ENCODE data around the gene ATP7B. TPM values are rescaled to one million over a fixed set of nuclear protein-coding genes. Genes with fewer than 3 reads are reported as not detected.

The ATP7B gene
- total RNA-seq, 2 experiments from 2014 or later: 0.40 to 0.76 TPM

DNA sequence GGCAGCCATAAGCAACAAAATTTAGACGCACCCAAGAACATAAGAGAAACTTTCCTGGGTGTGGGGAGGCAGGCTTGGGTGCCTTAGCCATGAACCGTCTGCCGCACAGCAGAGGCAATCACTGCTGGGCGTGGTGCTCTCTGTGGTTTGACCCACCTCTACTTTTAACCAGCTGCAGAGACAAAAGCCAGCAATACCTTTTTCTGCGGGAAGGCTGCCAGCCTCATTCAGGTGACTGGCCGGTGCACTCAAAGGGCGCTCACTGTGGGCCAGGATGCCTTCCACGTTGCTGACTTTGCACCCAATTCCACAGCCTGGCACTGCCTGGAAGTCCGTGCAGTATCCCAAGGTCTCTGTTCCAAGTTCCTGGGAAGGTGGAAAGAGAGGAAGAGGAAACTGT, 69.1 kb downstream of the ATP7B start:
- BruUV-seq (replicated peaks): no TSS peak
- H3K27ac ChIP-seq (ENCODE audit: low read depth, low read length, poor library complexity, severe bottlenecking): no peak overlapping the region
- H3K36me3 ChIP-seq (ENCODE audit: insufficient read depth, low read length): no peaks in the 10 kb centered on the region
- H3K79me2 ChIP-seq (ENCODE audit: insufficient read depth, low read depth, low read length): no peaks in the 10 kb centered on the region
- H4K20me1 ChIP-seq (ENCODE audit: insufficient read depth, low read length): no peaks in the 10 kb centered on the region
- POLR2A ChIA-PET: interaction anchor here (0.6 kb wide), 1 partner anchor 28 kb away, joined by 3 read pairs; no protein-coding TSS in a partner anchor
- no peaks in the 10 kb centered on the region for H3K9me3 ChIP-seq (ENCODE audit: low read length)
- H3K4me1 ChIP-seq (ENCODE audit: insufficient read depth, low read length, poor library complexity, severe bottlenecking): no peaks in the 10 kb centered on the region
- no peak overlapping the region for H2AFZ ChIP-seq (ENCODE audit: low read length)
- TF ChIP-seq, protein P1, sequence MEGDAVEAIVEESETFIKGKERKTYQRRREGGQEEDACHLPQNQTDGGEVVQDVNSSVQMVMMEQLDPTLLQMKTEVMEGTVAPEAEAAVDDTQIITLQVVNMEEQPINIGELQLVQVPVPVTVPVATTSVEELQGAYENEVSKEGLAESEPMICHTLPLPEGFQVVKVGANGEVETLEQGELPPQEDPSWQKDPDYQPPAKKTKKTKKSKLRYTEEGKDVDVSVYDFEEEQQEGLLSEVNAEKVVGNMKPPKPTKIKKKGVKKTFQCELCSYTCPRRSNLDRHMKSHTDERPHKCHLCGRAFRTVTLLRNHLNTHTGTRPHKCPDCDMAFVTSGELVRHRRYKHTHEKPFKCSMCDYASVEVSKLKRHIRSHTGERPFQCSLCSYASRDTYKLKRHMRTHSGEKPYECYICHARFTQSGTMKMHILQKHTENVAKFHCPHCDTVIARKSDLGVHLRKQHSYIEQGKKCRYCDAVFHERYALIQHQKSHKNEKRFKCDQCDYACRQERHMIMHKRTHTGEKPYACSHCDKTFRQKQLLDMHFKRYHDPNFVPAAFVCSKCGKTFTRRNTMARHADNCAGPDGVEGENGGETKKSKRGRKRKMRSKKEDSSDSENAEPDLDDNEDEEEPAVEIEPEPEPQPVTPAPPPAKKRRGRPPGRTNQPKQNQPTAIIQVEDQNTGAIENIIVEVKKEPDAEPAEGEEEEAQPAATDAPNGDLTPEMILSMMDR (conservative IDR thresholded peaks at IDR 0.05; ENCODE audit: low read length): no peak
- no peak for TF ChIP-seq EZH2phosphoT487 (IDR thresholded peaks at IDR 0.05; ENCODE audit: borderline replicate concordance, low read depth, low read length)
- no peak for DNase-seq (ENCODE audit: low spot score)
- intact Hi-C loops (cut with micrococcal nuclease; ENCODE audit: unreplicated experiment): no loop called here
- H3K4me2 ChIP-seq (ENCODE audit: low read length): no peak overlapping the region
- H3K4me3 ChIP-seq (ENCODE audit: low read depth, low read length, poor library complexity, severe bottlenecking): no peak overlapping the region
- H3K9me2 ChIP-seq (ENCODE audit: insufficient read depth, low read length): no peaks in the 10 kb centered on the region
- CTCF ChIA-PET (ENCODE audit: unreplicated experiment): no interaction called here

DNA sequence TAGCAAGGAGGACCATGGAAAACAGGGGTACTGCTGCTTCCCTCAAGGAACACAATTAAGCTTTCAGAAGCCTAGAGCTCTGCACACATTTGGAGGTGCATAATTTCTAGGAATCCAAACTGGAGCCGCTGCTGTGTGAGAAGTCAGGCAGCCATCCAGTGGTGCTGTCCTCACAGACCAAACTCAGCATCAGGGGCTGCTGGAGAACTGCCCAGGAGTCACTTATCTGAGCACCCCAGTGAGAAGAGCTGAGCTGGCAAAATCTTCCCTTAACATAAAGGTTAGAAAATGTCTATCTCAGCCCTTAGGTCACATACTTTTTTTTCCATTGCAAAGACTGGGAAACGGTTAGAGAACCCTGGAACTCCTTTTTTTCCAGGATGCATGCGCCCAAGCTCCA, 72.8 kb downstream of the ATP7B start:
- Histone ChIP-seq H3K4me2 (ENCODE audit: low read length) (no peak overlapping the region), H3K9me3 (ENCODE audit: low read length) (no peaks in the 10 kb centered on the region), H3K79me2 (ENCODE audit: insufficient read depth, low read depth, low read length) (no peaks in the 10 kb centered on the region), H2AFZ (ENCODE audit: low read length) (no peak overlapping the region), H3K36me3 (ENCODE audit: insufficient read depth, low read length) (no peaks in the 10 kb centered on the region), H3K4me3 (ENCODE audit: low read depth, low read length, poor library complexity, severe bottlenecking) (no peak overlapping the region), H3K4me1 (ENCODE audit: insufficient read depth, low read length, poor library complexity, severe bottlenecking) (no peaks in the 10 kb centered on the region), H3K9me2 (ENCODE audit: insufficient read depth, low read length) (no peaks in the 10 kb centered on the region), H4K20me1 (ENCODE audit: insufficient read depth, low read length) (no peaks in the 10 kb centered on the region), H3K27ac (ENCODE audit: low read depth, low read length, poor library complexity, severe bottlenecking) (no peak overlapping the region)
- TF ChIP-seq EZH2phosphoT487 (IDR thresholded peaks at IDR 0.05; ENCODE audit: borderline replicate concordance, low read depth, low read length): no peak
- TF ChIP-seq, protein P1 (conservative IDR thresholded peaks at IDR 0.05; ENCODE audit: low read length): no peak
- BruUV-seq (replicated peaks): no TSS peak
- intact Hi-C loops (cut with micrococcal nuclease; ENCODE audit: unreplicated experiment): no loop called here
- no peak for DNase-seq (ENCODE audit: low spot score)
- POLR2A ChIA-PET: interaction anchor here (0.6 to 1.2 kb wide), 3 partner anchors 9 to 331 kb away, joined by 3 read pairs; partner anchors contain the start of gene ALG11
- CTCF ChIA-PET (ENCODE audit: unreplicated experiment): no interaction called here

DNA sequence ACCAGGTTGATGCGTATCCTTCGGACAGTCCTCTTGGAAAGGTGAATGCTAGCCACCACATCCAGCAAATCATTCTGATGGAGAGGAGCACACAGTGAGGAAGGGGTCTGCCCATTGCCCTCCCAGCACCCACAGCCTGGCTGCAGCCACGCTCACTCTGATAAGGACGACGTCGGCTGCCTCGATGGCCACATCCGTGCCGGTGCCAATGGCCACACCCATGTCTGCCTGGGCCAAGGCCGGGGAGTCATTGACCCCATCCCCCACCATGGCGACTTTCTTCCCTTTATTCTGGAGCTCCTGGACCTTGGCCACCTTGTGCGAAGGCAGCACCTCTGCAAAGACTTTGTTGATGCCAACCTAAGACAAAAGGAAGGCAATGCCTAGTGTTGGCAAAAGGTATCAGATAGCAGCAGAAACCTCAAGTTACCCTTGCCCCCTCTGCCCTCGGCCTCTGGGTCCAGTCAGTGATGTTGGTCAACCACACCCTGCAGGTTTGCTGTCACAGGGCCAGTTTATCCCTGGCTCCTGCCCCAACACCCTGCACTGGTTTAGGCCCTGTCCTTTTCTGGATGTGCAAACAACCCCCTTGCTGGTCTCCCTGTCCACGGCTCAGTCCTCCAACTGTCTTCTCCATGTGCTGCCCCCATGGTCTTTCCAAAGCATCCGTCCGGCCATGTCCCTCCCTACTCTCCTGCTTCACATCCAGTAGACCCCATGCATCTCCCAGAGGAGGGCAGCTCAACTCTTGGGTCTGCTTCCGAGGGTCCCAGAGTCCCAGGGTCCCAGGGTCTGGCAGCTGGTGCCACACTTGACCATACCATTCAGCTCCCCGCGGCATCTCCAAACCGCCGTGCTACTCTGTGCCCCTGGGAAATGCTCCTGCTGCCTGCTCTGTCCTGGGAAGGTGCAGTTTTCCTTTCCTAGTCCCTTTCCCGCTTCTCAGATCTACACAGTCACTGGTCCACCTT, 73.6 kb downstream of the ATP7B start:
- no peaks in the 10 kb centered on the region for H3K9me2 ChIP-seq (ENCODE audit: insufficient read depth, low read length)
- H3K4me1 ChIP-seq (ENCODE audit: insufficient read depth, low read length, poor library complexity, severe bottlenecking): no peaks in the 10 kb centered on the region
- no peaks in the 10 kb centered on the region for H3K36me3 ChIP-seq (ENCODE audit: insufficient read depth, low read length)
- no peak overlapping the region for H3K4me3 ChIP-seq (ENCODE audit: low read depth, low read length, poor library complexity, severe bottlenecking)
- ChIA-PET POLR2A (no interaction called here), CTCF (ENCODE audit: unreplicated experiment) (no interaction called here)
- intact Hi-C loops (cut with micrococcal nuclease; ENCODE audit: unreplicated experiment): no loop called here
- no peak overlapping the region for H3K27ac ChIP-seq (ENCODE audit: low read depth, low read length, poor library complexity, severe bottlenecking)
- DNase-seq (ENCODE audit: low spot score): no peak
- no peak overlapping the region for H3K4me2 ChIP-seq (ENCODE audit: low read length)
- BruUV-seq (replicated peaks): no TSS peak
- H3K79me2 ChIP-seq (ENCODE audit: insufficient read depth, low read depth, low read length): no peaks in the 10 kb centered on the region
- no peaks in the 10 kb centered on the region for H3K9me3 ChIP-seq (ENCODE audit: low read length)
- no peak for TF ChIP-seq EZH2phosphoT487 (IDR thresholded peaks at IDR 0.05; ENCODE audit: borderline replicate concordance, low read depth, low read length)
- TF ChIP-seq, protein P1 (conservative IDR thresholded peaks at IDR 0.05; ENCODE audit: low read length): no peak
- no peak overlapping the region for H2AFZ ChIP-seq (ENCODE audit: low read length)
- no peaks in the 10 kb centered on the region for H4K20me1 ChIP-seq (ENCODE audit: insufficient read depth, low read length)
